Activated naive CD8-positive, alpha-beta T cell treated with anti-CD3 and anti-CD28 coated beads, Interleukin-2, amount 50 U/mL, for 24 hours (primary cell): ENCODE data around the gene POLR3C.
A peak's percentile ranks its signal among the peaks of the same experiment; 100 is the strongest.

Experiments used
- ATAC-seq: fragments of 150-1000 bp; cut with Tn5 transposase; one replicate; pipeline ENCODE4 v1.10.0; 2021
- DNase-seq: peaks from one replicate; pipeline ENCODE4 v3.0.0; 2021
- H3K27ac Mint-ChIP-seq: one replicate; pipeline ENCODE4 v1.8.0; 2021; ENCODE audit warnings: mild to moderate bottlenecking, mixed read lengths
- H3K27me3 Mint-ChIP-seq: one replicate; pipeline ENCODE4 v1.8.0; 2021; ENCODE audit warnings: mixed read lengths
- H3K36me3 Mint-ChIP-seq: one replicate; pipeline ENCODE4 v1.8.0; 2021; ENCODE audit warnings: low read depth, mixed read lengths
- H3K4me1 Mint-ChIP-seq: one replicate; pipeline ENCODE4 v1.8.0; 2021; ENCODE audit warnings: mixed read lengths
- H3K4me3 Mint-ChIP-seq: one replicate; pipeline ENCODE4 v1.8.0; 2021; ENCODE audit warnings: mild to moderate bottlenecking, moderate library complexity, mixed read lengths
- H3K9me3 Mint-ChIP-seq: one replicate; pipeline ENCODE4 v1.8.0; 2021; ENCODE audit warnings: mixed read lengths

Gene POLR3C

GRCh38 chr1:145871994-145872924, 48.3 kb downstream of the POLR3C start:
- DNase-seq = peak; percentile 38
- H3K4me1 Mint-ChIP-seq = peaks cover 15% of the 10 kb centered on the region
- no peak overlapping the region for H3K27ac Mint-ChIP-seq
- H3K9me3 Mint-ChIP-seq = no peaks in the 10 kb centered on the region
- H3K27me3 Mint-ChIP-seq = peaks cover 17% of the 10 kb centered on the region
- ATAC-seq = peak; percentile 74
- no peaks in the 10 kb centered on the region for H3K36me3 Mint-ChIP-seq
- H3K4me3 Mint-ChIP-seq = peak overlapping the region; percentile 76

GRCh38 chr1:145874646-145875045, 50.6 kb downstream of the POLR3C start:
- no peak overlapping the region for H3K4me3 Mint-ChIP-seq
- no peak for DNase-seq
- no peak for ATAC-seq
- peaks cover 18% of the 10 kb centered on the region for H3K4me1 Mint-ChIP-seq
- H3K36me3 Mint-ChIP-seq = no peaks in the 10 kb centered on the region
- peaks cover 15% of the 10 kb centered on the region for H3K27me3 Mint-ChIP-seq
- H3K9me3 Mint-ChIP-seq = no peaks in the 10 kb centered on the region
- no peak overlapping the region for H3K27ac Mint-ChIP-seq

GRCh38 chr1:145877923-145878486, 54.0 kb downstream of the POLR3C start:
- peaks cover 3% of the 10 kb centered on the region for H3K4me1 Mint-ChIP-seq
- H3K4me3 Mint-ChIP-seq = no peak overlapping the region
- no peak for ATAC-seq
- H3K36me3 Mint-ChIP-seq = no peaks in the 10 kb centered on the region
- H3K27ac Mint-ChIP-seq = no peak overlapping the region
- DNase-seq = no peak
- H3K27me3 Mint-ChIP-seq = peaks cover 15% of the 10 kb centered on the region
- no peaks in the 10 kb centered on the region for H3K9me3 Mint-ChIP-seq

- DNase-seq (no peak), ATAC-seq (no peak)
- Mint-ChIP-seq H3K4me3 (no peak overlapping the region), H3K4me1 (peaks cover 3% of the 10 kb centered on the region), H3K27ac (no peak overlapping the region), H3K9me3 (no peaks in the 10 kb centered on the region), H3K36me3 (no peaks in the 10 kb centered on the region), H3K27me3 (peaks cover 17% of the 10 kb centered on the region)
Measured at GRCh38 chr1:145878724-145879123, 54.7 kb downstream of the POLR3C start.

- no peaks in the 10 kb centered on the region for H3K9me3 Mint-ChIP-seq
- H3K4me1 Mint-ChIP-seq = peaks cover 4% of the 10 kb centered on the region
- no peaks in the 10 kb centered on the region for H3K36me3 Mint-ChIP-seq
- ATAC-seq (no peak), DNase-seq (no peak)
- no peak overlapping the region for H3K27ac Mint-ChIP-seq
- no peak overlapping the region for H3K4me3 Mint-ChIP-seq
- H3K27me3 Mint-ChIP-seq = peaks cover 21% of the 10 kb centered on the region
Measured at GRCh38 chr1:145879775-145880174, 55.8 kb downstream of the POLR3C start.

GRCh38 chr1:145884675-145885074, 60.7 kb downstream of the POLR3C start:
- H3K36me3 Mint-ChIP-seq = no peaks in the 10 kb centered on the region
- H3K9me3 Mint-ChIP-seq = no peaks in the 10 kb centered on the region
- peaks cover 16% of the 10 kb centered on the region for H3K4me1 Mint-ChIP-seq
- H3K27me3 Mint-ChIP-seq = peaks cover 24% of the 10 kb centered on the region
- ATAC-seq (no peak), DNase-seq (no peak)
- H3K27ac Mint-ChIP-seq = no peak overlapping the region
- peak overlapping the region; percentile 77 for H3K4me3 Mint-ChIP-seq

- Mint-ChIP-seq H3K9me3 (no peaks in the 10 kb centered on the region), H3K27me3 (peaks cover 24% of the 10 kb centered on the region), H3K4me1 (peaks cover 16% of the 10 kb centered on the region), H3K4me3 (peak within 1 kb of the TSS; percentile 77), H3K27ac (no peak within 1 kb of the TSS), H3K36me3 (no peaks in the 10 kb centered on the region)
- DNase-seq (peak; percentile 87), ATAC-seq (peak; percentile 100)
Measured at GRCh38 chr1:145885738-145886287, 61.8 kb downstream of the POLR3C start, which contains the start of gene ANKRD35. Gene ANKRD35 (minus strand): TSS chr1:145885866. CDS start chr1:145885758, 108 bp downstream.

- Mint-ChIP-seq H3K9me3 (no peaks in the 10 kb centered on the region), H3K27me3 (peaks cover 24% of the 10 kb centered on the region), H3K36me3 (no peaks in the 10 kb centered on the region), H3K4me1 (peaks cover 16% of the 10 kb centered on the region), H3K27ac (no peak overlapping the region), H3K4me3 (peak overlapping the region; percentile 77)
- DNase-seq (no peak), ATAC-seq (no peak)
Measured at GRCh38 chr1:145886390-145886789, 62.4 kb downstream of the POLR3C start.

GRCh38 chr1:145886816-145887215, 62.8 kb downstream of the POLR3C start:
- ATAC-seq = no peak
- H3K4me1 Mint-ChIP-seq = peaks cover 16% of the 10 kb centered on the region
- no peak for DNase-seq
- H3K9me3 Mint-ChIP-seq = no peaks in the 10 kb centered on the region
- H3K27me3 Mint-ChIP-seq = peaks cover 24% of the 10 kb centered on the region
- no peak overlapping the region for H3K27ac Mint-ChIP-seq
- H3K4me3 Mint-ChIP-seq = peak overlapping the region; percentile 15
- H3K36me3 Mint-ChIP-seq = no peaks in the 10 kb centered on the region

GRCh38 chr1:145887631-145888030, 63.6 kb downstream of the POLR3C start:
- no peak for DNase-seq
- no peaks in the 10 kb centered on the region for H3K36me3 Mint-ChIP-seq
- H3K4me1 Mint-ChIP-seq = peaks cover 16% of the 10 kb centered on the region
- H3K27ac Mint-ChIP-seq = no peak overlapping the region
- no peak for ATAC-seq
- no peaks in the 10 kb centered on the region for H3K9me3 Mint-ChIP-seq
- H3K27me3 Mint-ChIP-seq = peaks cover 22% of the 10 kb centered on the region
- H3K4me3 Mint-ChIP-seq = no peak overlapping the region

GRCh38 chr1:145889722-145890121, 65.7 kb downstream of the POLR3C start:
- Mint-ChIP-seq H3K27ac (no peak overlapping the region), H3K4me3 (no peak overlapping the region), H3K9me3 (no peaks in the 10 kb centered on the region), H3K4me1 (peaks cover 16% of the 10 kb centered on the region), H3K27me3 (peaks cover 9% of the 10 kb centered on the region), H3K36me3 (no peaks in the 10 kb centered on the region)
- no peak for ATAC-seq
- DNase-seq = no peak

GRCh38 chr1:145891143-145891542, 67.1 kb downstream of the POLR3C start:
- Mint-ChIP-seq H3K27me3 (peaks cover 2% of the 10 kb centered on the region), H3K9me3 (no peaks in the 10 kb centered on the region), H3K4me1 (peaks cover 6% of the 10 kb centered on the region), H3K36me3 (no peaks in the 10 kb centered on the region), H3K27ac (no peak overlapping the region), H3K4me3 (no peak overlapping the region)
- no peak for DNase-seq
- ATAC-seq = no peak

- Mint-ChIP-seq H3K36me3 (no peaks in the 10 kb centered on the region), H3K4me3 (no peak overlapping the region), H3K4me1 (peaks cover 1% of the 10 kb centered on the region), H3K9me3 (no peaks in the 10 kb centered on the region), H3K27ac (no peak overlapping the region), H3K27me3 (peaks cover under 1% of the 10 kb centered on the region)
- DNase-seq (peak; percentile 68), ATAC-seq (peak; percentile 45)
Measured at GRCh38 chr1:145891587-145892485, 67.8 kb downstream of the POLR3C start.

- no peak overlapping the region for H3K4me3 Mint-ChIP-seq
- H3K27me3 Mint-ChIP-seq = no peaks in the 10 kb centered on the region
- DNase-seq = no peak
Measured at GRCh38 chr1:145892486-145893087, 68.6 kb downstream of the POLR3C start.

More at GRCh38 chr1:145892486-145893087, 68.6 kb downstream of the POLR3C start:
- H3K27ac Mint-ChIP-seq = no peak overlapping the region
- no peaks in the 10 kb centered on the region for H3K9me3 Mint-ChIP-seq
- H3K36me3 Mint-ChIP-seq = no peaks in the 10 kb centered on the region
- ATAC-seq = no peak
- H3K4me1 Mint-ChIP-seq = no peaks in the 10 kb centered on the region
